Stomach smooth muscle (tissue), 2 donors: ENCODE measurements around the gene SLC19A2.
"Not testable (repeated sequence)": the region's sequence is repeated elsewhere in the genome, so short reads cannot be mapped to it uniquely, and the experiment has no call there.

ENCODE experiments used
- H3K27ac ChIP-seq: one replicate; pipeline ENCODE4 v1.7.0; 2013; ENCODE audit warnings: mild to moderate bottlenecking, low read length, inconsistent platforms
- H3K27me3 ChIP-seq, 2 donors: one replicate each; pipeline ENCODE4 v1.7.0; 2013; ENCODE audit warnings: low read length in 2 of 2; ENCODE audit not compliant: insufficient read depth in 2 of 2, control insufficient read depth in 1 of 2
- H3K36me3 ChIP-seq, 2 donors: one replicate each; pipeline ENCODE4 v1.7.0; 2013; ENCODE audit warnings: low read length in 2 of 2; ENCODE audit not compliant: control insufficient read depth in 2 of 2, insufficient read depth in 2 of 2
- H3K4me1 ChIP-seq: one replicate; pipeline ENCODE4 v1.7.0; 2013; ENCODE audit warnings: low read length; ENCODE audit not compliant: control insufficient read depth, insufficient read depth
- H3K4me3 ChIP-seq, 2 donors: one replicate each; pipeline ENCODE4 v1.7.0; 2013; ENCODE audit warnings: low read length in 2 of 2
- H3K9ac ChIP-seq, 2 donors: one replicate each; pipeline ENCODE4 v1.7.0; 2013; ENCODE audit warnings: low read length in 2 of 2, mild to moderate bottlenecking in 1 of 2
- H3K9me3 ChIP-seq, 2 donors: one replicate each; pipeline ENCODE4 v1.7.0; 2013; ENCODE audit warnings: low read length in 2 of 2; ENCODE audit not compliant: control insufficient read depth in 2 of 2
- donor health status: healthy.
- donor health status: Pancreatic carcinoma.

The SLC19A2 gene, protein sequence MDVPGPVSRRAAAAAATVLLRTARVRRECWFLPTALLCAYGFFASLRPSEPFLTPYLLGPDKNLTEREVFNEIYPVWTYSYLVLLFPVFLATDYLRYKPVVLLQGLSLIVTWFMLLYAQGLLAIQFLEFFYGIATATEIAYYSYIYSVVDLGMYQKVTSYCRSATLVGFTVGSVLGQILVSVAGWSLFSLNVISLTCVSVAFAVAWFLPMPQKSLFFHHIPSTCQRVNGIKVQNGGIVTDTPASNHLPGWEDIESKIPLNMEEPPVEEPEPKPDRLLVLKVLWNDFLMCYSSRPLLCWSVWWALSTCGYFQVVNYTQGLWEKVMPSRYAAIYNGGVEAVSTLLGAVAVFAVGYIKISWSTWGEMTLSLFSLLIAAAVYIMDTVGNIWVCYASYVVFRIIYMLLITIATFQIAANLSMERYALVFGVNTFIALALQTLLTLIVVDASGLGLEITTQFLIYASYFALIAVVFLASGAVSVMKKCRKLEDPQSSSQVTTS

DNA sequence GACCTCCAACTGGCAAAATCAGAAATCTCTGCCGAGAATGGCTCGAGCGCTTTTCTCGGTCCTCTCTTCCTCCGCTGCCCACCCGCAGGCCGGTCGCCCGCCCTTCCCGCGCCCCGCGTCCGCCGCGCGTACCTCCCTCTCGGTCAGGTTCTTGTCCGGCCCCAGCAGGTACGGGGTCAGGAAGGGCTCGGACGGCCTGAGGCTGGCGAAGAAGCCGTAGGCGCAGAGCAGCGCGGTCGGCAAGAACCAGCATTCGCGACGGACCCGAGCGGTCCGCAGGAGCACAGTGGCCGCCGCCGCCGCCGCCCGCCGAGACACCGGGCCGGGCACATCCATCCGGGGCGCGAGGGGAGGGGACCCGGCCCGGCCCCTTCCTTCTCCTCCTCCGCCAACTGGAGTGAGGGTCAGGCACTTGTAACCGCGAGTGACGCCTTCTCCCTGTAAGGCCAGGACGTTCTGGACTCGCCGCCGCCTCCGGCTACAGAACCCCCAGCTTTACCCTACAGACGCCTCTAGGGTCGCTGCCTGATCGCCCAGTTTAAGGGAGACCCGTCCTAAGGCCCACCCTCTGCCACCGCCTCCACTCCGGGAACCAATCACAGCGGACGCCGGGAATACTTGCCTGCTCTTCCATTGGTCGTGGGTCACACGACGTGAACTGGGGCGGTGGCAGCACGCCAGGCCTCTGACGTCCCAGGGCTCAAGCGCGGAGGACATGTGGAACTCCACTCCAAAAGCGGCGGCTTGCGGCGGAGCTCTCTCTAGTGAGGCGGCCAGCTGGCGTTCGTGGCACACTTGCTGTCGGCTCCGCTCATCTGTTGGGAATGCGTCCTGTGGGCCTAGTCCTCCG is at the start of gene SLC19A2:
Gene SLC19A2 (minus strand): TSS at position 514 of the 850 bp plus-strand sequence. CDS start 178 bp downstream, at position 336.
- H3K4me1 ChIP-seq, result peaks cover 18% of the 10 kb centered on the region
- no peaks in the 10 kb centered on the region for H3K27me3 ChIP-seq
- peak within 1 kb of the TSS; percentile 96 to 97 for H3K9ac ChIP-seq
- H3K9me3 ChIP-seq, result no peaks in the 10 kb centered on the region
- H3K4me3 ChIP-seq, result peak within 1 kb of the TSS; percentile 84 to 88
- no peaks in the 10 kb centered on the region for H3K36me3 ChIP-seq
- H3K27ac ChIP-seq, result peak within 1 kb of the TSS; percentile 99

DNA sequence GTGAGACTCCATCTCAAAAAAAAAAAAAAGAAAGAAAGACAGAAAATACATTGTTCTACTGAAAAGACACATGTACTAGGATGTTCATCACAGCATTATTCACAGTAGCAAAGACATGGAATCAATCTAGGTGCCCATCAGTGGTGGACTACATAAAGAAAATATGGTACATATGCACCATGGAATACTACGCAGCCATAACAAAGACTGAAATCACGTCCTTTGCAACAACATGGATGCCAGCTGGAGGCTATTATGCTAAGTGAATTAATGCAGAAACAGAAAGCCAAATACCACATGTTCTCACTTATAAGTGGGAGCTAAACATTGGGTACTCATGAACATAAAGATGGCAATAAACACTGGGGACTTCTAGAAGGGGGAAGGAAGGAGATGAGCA is 48.9 kb upstream of the SLC19A2 start:
- Histone ChIP-seq H3K9me3 (no peaks in the 10 kb centered on the region), H3K27me3 (no peaks in the 10 kb centered on the region), H3K4me3 (no peak overlapping the region), H3K4me1 (no peaks in the 10 kb centered on the region), H3K27ac (no peak overlapping the region), H3K9ac (no peak overlapping the region), H3K36me3 (no peaks in the 10 kb centered on the region)

DNA sequence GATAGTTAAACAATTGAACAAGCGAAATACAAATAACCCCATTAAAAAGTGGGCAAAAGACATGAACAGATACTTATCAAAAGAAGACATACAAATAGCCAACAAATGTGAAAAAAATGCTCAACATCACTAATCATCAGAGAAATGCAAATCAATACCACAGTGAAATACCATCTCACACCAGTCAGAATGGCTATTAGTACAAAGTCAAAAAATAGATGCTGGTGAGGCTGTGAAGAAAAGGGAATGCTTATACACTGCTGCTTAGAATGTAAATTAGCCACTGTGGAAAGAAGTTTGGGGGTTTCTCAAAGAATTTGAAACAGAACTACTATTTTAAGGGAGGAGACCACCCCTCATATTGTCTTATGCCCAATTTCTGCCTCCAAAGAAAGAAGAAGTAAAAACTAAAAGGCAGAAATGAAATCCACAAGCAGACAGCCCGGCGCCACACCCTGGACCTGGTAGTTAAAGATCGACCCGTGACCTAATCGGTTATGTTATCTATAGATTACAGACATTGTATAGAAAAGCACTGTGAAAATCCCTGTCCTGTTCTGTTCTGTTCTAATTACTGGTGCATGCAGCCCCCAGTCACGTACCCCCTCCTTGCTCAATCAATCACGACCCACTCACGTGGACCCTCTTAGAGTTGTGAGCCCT is 47.9 kb upstream of the SLC19A2 start:
- not testable (repeated sequence) for H3K36me3 ChIP-seq, H3K4me1 ChIP-seq

DNA sequence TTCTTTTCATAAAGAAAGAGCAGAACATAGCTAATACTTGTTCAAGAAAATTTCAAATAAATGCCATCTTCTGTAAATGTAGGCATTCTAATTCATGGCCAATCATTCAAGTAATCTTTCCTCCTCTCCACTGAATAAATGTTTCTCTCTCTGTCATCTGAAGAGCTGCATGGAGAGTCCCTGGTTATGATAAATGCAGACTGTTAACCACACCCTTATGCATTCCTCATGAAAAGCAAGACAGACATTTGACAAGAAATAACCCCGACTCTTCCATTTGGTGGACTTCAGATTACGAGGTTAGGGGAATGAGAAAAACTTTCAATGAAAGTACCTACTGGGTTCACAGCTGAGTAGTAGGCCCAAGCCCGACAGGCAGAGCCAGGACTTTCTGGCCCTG is 44.7 kb upstream of the SLC19A2 start:
- no peaks in the 10 kb centered on the region for H3K4me1 ChIP-seq
- H3K36me3 ChIP-seq, result no peaks in the 10 kb centered on the region
- H3K9ac ChIP-seq, result no peak overlapping the region
- H3K27ac ChIP-seq, result no peak overlapping the region
- no peak overlapping the region for H3K4me3 ChIP-seq
- H3K9me3 ChIP-seq, result no peaks in the 10 kb centered on the region
- H3K27me3 ChIP-seq, result no peaks in the 10 kb centered on the region

More for the DNA sequence above, 47.9 kb upstream of the SLC19A2 start:
- H3K9me3 ChIP-seq, H3K27ac ChIP-seq, H3K4me3 ChIP-seq, H3K9ac ChIP-seq, H3K27me3 ChIP-seq: not testable (repeated sequence)

DNA sequence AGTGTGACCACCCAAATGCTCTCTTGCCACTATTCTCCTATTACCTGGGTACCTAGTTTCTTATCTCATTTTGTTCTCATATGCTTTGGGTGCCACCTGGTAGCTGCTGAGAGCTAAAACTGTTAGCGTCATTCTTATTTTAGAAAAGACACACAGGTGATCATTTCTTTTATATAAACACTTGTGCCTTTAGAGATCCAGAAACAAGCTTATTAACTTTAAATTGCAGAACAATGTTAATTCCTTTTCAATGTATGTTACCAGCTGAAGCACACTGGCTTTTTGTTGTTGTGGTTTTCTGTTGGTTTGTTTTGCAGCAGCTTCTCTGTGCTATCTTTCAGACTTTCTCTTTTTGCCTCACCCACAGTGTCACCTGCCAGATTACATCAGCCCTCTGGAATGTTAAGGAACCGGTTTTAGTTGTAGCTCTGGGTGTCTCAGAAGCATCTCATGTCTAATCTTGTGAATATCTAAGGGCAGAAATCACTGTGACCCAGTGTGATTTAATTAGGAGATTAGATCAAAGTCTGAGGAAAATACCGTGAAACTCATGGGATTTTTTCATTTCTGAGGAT is 43.4 kb upstream of the SLC19A2 start:
- Histone ChIP-seq H3K4me1 (no peaks in the 10 kb centered on the region), H3K27me3 (no peaks in the 10 kb centered on the region), H3K9me3 (no peaks in the 10 kb centered on the region), H3K36me3 (no peaks in the 10 kb centered on the region), H3K27ac (no peak overlapping the region), H3K4me3 (no peak overlapping the region), H3K9ac (no peak overlapping the region)

DNA sequence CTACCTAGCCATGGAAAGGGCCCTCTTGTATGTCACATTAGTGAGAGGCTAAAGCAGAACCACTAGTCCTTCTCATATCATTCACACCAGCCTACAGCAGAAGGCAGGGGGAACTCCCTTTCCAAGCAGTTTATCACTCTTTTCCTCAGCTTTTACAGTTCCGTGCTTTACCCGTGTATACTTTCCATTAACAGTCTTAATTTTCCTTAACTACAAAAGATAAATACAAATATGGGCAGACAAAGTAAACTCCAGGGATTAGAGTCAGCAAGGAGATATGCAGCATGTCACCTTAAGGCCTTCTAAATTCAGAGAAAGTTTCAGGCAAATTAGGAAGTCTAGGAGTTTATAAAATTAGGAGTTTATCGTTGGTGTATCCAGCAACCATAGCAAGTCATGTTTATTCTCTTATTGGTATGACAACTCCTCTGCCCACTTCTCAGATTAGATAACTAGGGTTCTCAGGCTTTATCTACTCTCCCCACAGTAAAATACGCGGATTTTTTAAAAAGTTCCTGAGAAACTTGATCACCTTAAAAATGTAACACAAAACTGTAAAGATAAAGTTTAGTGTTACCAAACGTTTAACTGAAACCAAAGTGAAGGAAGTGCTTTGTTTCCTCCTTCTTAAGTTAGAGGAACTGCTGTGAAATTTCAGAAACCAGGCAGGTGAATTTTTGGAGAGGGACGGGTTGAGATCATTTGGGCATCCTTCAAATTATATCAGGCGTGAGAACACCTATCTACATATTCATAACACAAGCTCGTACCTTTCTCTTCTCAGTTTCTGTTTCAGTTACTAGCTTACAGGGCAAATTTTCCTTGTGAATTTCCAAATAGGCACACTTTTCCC is 42.7 kb upstream of the SLC19A2 start:
- Histone ChIP-seq H3K4me3 (no peak overlapping the region), H3K9me3 (no peaks in the 10 kb centered on the region), H3K27me3 (no peaks in the 10 kb centered on the region), H3K9ac (no peak overlapping the region), H3K4me1 (no peaks in the 10 kb centered on the region), H3K36me3 (no peaks in the 10 kb centered on the region), H3K27ac (no peak overlapping the region)

DNA sequence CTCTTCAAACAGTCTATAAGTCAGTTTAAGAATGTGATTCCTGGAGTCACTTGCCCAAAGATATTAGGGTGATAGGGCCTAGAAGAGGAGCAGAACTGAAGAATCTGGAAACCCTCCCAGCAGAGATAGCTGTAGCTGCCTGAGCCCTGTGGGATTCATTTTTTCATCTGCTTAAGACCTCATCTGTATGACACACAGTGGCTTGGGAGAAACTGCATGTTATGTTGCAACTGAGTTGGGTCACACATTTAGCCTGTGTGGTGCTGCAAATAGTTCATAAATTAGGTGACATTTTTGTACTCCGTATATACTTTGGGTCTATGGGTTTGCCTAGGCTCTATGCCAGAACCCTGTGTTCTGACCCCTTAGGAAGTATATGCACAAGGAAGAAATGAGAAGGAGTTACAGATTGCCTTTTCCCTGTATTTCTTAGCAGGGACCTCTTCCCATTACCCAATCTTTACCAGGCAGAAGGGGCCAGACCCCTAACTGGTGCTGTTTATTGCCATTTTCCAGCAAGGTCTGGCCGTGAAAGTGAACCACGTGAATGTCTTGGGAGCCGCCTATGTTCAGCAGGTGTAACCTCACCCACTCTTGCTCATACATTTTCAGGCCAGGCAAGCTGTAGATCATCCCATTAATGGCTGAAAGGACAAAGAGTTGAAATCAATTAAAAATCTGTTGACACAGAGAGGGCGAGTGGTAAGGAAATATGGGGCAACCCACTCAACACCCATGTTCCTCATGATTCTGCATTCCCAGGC is 41.9 kb upstream of the SLC19A2 start:
- Histone ChIP-seq H3K36me3 (no peaks in the 10 kb centered on the region), H3K4me1 (no peaks in the 10 kb centered on the region), H3K27me3 (no peaks in the 10 kb centered on the region), H3K27ac (no peak overlapping the region), H3K4me3 (no peak overlapping the region), H3K9ac (no peak overlapping the region), H3K9me3 (no peaks in the 10 kb centered on the region)

DNA sequence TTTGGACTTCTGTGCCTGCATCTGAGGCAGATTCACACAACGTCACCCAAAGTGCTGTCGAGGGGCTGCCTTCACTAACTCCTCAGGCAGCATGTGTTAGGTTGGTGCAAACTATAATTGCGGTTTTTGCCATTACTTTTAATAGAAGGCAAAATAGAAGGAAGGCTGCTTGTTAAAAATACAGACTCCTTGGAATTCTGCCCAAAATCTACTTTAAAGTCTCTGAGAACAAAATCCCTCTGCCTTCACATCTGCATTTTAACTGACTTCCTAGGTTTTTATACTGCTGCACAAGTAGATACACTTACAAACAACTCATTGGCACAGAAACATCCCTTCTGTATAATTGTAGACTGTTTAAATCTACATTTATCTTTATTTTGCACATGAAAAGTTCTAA is 41.3 kb upstream of the SLC19A2 start:
- no peak overlapping the region for H3K4me3 ChIP-seq
- H3K9me3 ChIP-seq, result no peaks in the 10 kb centered on the region
- no peaks in the 10 kb centered on the region for H3K4me1 ChIP-seq
- H3K27ac ChIP-seq, result no peak overlapping the region
- no peak overlapping the region for H3K9ac ChIP-seq
- H3K27me3 ChIP-seq, result no peaks in the 10 kb centered on the region
- H3K36me3 ChIP-seq, result no peaks in the 10 kb centered on the region

DNA sequence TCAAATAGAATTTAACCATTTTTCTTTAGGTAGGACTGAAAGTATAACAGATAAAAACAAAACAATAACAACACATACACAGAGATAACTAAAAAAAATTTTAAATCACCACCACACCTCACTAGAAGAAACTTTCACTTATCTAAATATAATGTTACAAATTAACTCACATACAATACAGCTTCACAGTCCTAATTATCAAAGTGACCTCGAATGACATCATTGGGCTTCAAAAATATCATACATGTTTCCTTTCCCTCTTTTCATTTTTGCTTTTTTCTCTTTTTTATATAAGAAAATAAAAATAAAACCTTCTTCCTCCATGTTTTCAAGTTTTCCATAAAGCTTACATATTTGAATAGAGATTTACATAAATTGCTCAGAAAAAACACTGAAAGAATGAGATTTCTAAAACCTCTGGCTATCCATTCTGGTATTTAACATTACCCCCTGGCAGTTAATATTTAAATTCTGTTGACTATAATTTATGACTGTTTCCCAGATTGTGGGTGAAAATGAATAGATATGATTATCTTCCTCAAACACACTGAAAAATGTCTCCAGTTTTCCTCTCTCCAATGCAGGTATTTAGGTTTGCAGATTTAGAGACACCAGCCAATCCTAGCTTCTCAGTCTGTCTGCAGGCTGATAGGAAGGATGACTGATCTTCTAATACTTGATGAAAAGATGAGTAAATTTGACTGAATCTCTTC is 40.5 kb upstream of the SLC19A2 start:
- no peaks in the 10 kb centered on the region for H3K9me3 ChIP-seq
- H3K36me3 ChIP-seq, result no peaks in the 10 kb centered on the region
- no peaks in the 10 kb centered on the region for H3K4me1 ChIP-seq
- no peak overlapping the region for H3K27ac ChIP-seq
- H3K27me3 ChIP-seq, result no peaks in the 10 kb centered on the region
- no peak overlapping the region for H3K4me3 ChIP-seq
- no peak overlapping the region for H3K9ac ChIP-seq
